Testis (tissue), 2 donors: ENCODE measurements around the gene RNF125.
"Not testable (repeated sequence)": the region's sequence is repeated elsewhere in the genome, so short reads cannot be mapped to it uniquely, and the experiment has no call there.

Source experiments
- POLR2A ChIP-seq: fragments of 450-650 bp; IDR thresholded peaks from one replicate; pipeline ENCODE4 v1.6.1; 2017; ENCODE audit warnings: antibody characterized with exemption, mild to moderate bottlenecking, moderate library complexity
- TF ChIP-seq, protein P1 (sequence below), 3 experiments: fragments of 450-650 bp in 2 of 3; fragments of 200-600 bp in 1 of 3; sonication (generic) in 1 of 3; IDR thresholded peaks; one replicate each; pipeline ENCODE4 v1.5.1; 2016 to 2019; ENCODE audit warnings: antibody characterized with exemption in 3 of 3, mild to moderate bottlenecking in 2 of 3, moderate library complexity in 1 of 3

DNA sequence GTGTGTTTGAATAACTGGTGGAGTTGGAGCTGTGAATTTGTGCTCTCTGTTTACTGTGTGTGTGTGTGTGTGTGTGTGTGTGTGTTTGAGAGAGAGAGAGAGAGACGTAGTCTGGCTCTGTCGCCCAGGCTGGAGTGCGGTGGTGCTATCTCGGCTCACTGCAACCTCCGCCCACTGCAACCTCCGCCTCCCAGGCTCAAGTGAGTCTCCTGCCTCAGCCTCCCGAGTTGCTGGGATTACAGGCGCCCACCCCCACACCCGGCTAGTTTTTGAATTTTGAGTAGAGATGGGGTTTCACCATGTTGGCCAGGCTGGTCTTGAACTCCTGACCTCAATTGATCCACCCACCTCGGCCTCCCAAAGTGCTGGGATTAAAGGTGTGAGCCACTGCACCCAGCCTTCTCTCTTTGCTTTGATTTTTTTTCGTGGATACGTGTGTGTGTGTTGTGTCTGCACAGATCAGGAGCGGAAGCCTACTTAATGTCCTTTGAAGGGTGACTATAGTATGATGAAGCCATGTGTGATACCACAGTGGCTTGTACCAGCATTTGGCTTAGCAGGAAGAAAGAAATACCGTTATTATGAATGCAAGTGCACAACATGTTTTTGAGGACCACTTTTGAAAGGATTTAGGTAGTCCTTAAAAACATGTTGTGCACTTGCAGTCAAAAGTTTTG lies 1.5 kb downstream of the RNF125 start:
- not testable (repeated sequence) for TF ChIP-seq POLR2A
- TF ChIP-seq, protein P1, sequence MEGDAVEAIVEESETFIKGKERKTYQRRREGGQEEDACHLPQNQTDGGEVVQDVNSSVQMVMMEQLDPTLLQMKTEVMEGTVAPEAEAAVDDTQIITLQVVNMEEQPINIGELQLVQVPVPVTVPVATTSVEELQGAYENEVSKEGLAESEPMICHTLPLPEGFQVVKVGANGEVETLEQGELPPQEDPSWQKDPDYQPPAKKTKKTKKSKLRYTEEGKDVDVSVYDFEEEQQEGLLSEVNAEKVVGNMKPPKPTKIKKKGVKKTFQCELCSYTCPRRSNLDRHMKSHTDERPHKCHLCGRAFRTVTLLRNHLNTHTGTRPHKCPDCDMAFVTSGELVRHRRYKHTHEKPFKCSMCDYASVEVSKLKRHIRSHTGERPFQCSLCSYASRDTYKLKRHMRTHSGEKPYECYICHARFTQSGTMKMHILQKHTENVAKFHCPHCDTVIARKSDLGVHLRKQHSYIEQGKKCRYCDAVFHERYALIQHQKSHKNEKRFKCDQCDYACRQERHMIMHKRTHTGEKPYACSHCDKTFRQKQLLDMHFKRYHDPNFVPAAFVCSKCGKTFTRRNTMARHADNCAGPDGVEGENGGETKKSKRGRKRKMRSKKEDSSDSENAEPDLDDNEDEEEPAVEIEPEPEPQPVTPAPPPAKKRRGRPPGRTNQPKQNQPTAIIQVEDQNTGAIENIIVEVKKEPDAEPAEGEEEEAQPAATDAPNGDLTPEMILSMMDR (IDR thresholded peaks at IDR 0.05) = not testable (repeated sequence)
